Measurements from ENCODE around the gene MTMR12. TPM values are rescaled to one million over a fixed set of nuclear protein-coding genes. Genes with fewer than 3 reads are reported as not detected.

Gene MTMR12, protein sequence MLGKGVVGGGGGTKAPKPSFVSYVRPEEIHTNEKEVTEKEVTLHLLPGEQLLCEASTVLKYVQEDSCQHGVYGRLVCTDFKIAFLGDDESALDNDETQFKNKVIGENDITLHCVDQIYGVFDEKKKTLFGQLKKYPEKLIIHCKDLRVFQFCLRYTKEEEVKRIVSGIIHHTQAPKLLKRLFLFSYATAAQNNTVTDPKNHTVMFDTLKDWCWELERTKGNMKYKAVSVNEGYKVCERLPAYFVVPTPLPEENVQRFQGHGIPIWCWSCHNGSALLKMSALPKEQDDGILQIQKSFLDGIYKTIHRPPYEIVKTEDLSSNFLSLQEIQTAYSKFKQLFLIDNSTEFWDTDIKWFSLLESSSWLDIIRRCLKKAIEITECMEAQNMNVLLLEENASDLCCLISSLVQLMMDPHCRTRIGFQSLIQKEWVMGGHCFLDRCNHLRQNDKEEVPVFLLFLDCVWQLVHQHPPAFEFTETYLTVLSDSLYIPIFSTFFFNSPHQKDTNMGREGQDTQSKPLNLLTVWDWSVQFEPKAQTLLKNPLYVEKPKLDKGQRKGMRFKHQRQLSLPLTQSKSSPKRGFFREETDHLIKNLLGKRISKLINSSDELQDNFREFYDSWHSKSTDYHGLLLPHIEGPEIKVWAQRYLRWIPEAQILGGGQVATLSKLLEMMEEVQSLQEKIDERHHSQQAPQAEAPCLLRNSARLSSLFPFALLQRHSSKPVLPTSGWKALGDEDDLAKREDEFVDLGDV
- total RNA-seq, result 22.9 to 23.8 TPM (median 23.6 TPM) in 3 replicates

DNA sequence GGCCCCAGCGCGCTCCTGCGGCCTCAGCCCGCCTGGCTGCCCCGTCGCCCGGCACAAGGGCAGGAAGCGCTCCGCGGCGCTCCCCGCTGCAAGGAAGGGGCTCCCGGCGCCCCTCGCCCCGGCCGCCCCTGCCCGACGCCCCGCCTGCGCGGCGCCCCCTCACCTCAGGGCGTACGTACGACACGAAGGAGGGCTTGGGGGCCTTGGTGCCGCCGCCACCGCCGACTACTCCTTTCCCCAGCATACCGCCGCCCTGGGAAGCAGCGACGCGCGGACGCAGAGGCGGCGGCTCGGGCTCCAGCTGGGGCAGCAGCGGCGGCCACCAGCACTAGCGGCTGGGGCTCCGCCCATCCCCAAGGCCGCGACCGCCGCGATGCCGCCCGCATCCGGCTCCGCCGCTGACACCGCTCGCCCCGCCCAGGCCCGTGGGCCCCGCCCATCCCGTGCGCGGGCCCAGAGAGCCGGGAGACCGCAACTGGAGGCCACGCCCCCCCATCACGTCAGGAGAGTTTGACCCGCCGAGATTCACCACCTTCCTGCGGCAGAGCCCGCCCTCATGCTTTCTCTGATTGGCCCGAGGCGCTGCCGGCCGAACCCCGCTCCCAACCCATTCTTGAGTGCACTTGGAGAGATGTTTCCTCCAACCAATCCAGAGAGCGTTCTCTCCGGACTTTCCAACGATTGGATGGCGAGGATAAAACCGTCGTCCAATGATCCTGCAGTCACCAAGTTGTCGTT is at the start of gene MTMR12:
TSS of gene MTMR12 (minus strand) at position 345 of the 738 bp plus-strand sequence. CDS start at position 244, 101 bp downstream.
- Mint-ChIP-seq H3K9me3 (no peaks in the 10 kb centered on the region), H3K4me3 (peak within 1 kb of the TSS; percentile 85), H3K27me3 (ENCODE audit: low read depth) (peaks cover 2% of the 10 kb centered on the region), H3K4me1 (peaks cover 21% of the 10 kb centered on the region), H3K27ac (peak within 1 kb of the TSS; percentile 94), H3K36me3 (peaks cover 3% of the 10 kb centered on the region)
- peak; percentile 99 to 100 for DNase-seq (ENCODE audit: low spot score in 2 of 2, unreplicated experiment in 2 of 2)
- TF ChIP-seq, protein P1, sequence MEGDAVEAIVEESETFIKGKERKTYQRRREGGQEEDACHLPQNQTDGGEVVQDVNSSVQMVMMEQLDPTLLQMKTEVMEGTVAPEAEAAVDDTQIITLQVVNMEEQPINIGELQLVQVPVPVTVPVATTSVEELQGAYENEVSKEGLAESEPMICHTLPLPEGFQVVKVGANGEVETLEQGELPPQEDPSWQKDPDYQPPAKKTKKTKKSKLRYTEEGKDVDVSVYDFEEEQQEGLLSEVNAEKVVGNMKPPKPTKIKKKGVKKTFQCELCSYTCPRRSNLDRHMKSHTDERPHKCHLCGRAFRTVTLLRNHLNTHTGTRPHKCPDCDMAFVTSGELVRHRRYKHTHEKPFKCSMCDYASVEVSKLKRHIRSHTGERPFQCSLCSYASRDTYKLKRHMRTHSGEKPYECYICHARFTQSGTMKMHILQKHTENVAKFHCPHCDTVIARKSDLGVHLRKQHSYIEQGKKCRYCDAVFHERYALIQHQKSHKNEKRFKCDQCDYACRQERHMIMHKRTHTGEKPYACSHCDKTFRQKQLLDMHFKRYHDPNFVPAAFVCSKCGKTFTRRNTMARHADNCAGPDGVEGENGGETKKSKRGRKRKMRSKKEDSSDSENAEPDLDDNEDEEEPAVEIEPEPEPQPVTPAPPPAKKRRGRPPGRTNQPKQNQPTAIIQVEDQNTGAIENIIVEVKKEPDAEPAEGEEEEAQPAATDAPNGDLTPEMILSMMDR (IDR thresholded peaks at IDR 0.05; ENCODE audit: unreplicated experiment), result no peak

DNA sequence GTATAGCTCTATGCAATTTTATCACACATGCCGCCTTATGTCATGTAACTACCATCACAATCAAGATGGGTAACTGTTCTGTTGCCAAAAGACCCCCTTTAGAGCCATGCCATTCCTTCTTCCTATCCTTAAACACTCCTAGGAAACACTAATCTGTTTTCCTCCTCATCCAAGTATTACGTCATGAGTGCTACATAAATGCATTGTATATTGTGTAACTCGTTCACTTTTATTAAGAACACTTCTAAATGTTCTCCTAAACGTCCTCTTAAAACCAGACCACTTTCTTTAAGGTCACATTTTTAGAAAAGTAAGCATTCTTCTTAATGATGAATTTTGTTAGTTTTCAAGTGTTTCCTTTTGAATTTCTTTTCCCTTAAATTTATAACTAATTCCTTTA is 49.8 kb upstream of the MTMR12 start:
- no peak overlapping the region for H3K27ac Mint-ChIP-seq
- DNase-seq (ENCODE audit: low spot score in 2 of 2, unreplicated experiment in 2 of 2), result no peak
- no peaks in the 10 kb centered on the region for H3K4me1 Mint-ChIP-seq
- H3K27me3 Mint-ChIP-seq (ENCODE audit: low read depth), result no peaks in the 10 kb centered on the region
- H3K36me3 Mint-ChIP-seq, result peaks cover 33% of the 10 kb centered on the region
- H3K9me3 Mint-ChIP-seq, result no peaks in the 10 kb centered on the region
- no peak overlapping the region for H3K4me3 Mint-ChIP-seq
- TF ChIP-seq, protein P1 (IDR thresholded peaks at IDR 0.05; ENCODE audit: unreplicated experiment), result no peak

DNA sequence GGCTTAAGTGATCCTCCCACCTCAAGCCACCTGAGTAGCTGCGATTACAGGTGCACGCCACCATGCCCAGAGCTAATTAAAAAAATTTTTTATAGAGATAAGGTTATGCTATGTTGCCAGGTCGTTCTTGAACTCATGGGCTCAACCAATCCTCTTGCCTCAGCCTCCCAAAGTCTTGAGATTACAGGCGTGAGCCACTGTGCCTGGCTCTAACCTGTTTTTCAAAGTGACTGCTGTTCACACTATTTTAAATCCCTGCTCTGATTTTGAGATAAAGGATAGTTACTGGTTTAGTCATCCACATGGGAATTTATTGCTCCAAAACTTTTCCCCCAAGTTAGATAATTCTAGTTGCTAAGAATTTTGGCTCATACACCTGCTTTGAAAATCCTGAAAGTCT is 48.2 kb upstream of the MTMR12 start:
- Mint-ChIP-seq H3K4me1 (no peaks in the 10 kb centered on the region), H3K9me3 (no peaks in the 10 kb centered on the region), H3K27ac (no peak overlapping the region), H3K27me3 (ENCODE audit: low read depth) (no peaks in the 10 kb centered on the region), H3K36me3 (peaks cover 37% of the 10 kb centered on the region), H3K4me3 (no peak overlapping the region)
- TF ChIP-seq, protein P1 (IDR thresholded peaks at IDR 0.05; ENCODE audit: unreplicated experiment), result no peak
- no peak for DNase-seq (ENCODE audit: low spot score in 2 of 2, unreplicated experiment in 2 of 2)

DNA sequence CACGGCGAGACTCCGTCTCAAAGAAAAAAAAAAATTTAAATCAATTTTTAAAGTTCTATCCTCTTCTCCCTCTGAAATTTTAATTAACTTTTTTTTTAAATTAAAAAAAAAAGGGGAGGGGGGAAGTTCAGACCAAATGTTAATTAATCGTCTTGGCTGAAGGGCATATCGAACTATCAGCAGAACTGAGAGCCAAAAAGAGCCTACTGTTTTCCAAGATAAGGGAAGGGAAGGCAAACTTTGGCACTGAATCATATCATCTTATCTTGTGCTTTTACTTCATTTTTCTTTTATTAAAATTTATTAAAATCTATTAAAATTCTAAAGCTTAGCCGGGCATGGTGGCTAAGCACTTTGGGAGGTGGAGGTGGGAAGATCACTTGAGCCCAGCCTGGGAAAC is 45.9 kb upstream of the MTMR12 start:
- H3K9me3 Mint-ChIP-seq, result no peaks in the 10 kb centered on the region
- H3K36me3 Mint-ChIP-seq, result peaks cover 47% of the 10 kb centered on the region
- no peaks in the 10 kb centered on the region for H3K4me1 Mint-ChIP-seq
- no peaks in the 10 kb centered on the region for H3K27me3 Mint-ChIP-seq (ENCODE audit: low read depth)
- TF ChIP-seq, protein P1 (IDR thresholded peaks at IDR 0.05; ENCODE audit: unreplicated experiment), result no peak
- no peak for DNase-seq (ENCODE audit: low spot score in 2 of 2, unreplicated experiment in 2 of 2)
- H3K4me3 Mint-ChIP-seq, result no peak overlapping the region
- H3K27ac Mint-ChIP-seq, result no peak overlapping the region

DNA sequence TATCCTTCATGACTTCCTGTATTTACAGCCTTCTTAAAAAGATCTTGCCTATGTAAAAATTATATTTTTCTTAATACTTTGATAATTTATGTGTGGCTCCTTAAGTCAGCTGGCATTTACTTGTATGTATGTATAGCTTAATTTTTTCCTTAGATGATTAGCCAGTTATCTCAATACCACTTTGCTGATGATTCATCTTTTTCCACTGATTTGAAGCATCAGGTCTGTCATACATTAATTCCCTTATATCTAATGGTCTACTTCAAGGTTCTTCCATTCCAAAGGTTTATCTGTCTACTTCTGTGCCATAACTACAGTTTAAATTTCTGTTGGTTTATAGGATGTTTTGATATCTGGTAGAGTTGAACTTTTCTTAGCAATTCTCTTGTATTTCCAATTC is 44.9 kb upstream of the MTMR12 start:
- Mint-ChIP-seq H3K36me3 (peaks cover 43% of the 10 kb centered on the region), H3K9me3 (no peaks in the 10 kb centered on the region)

More for the DNA sequence above, 44.9 kb upstream of the MTMR12 start:
- Mint-ChIP-seq H3K27ac (no peak overlapping the region), H3K4me1 (no peaks in the 10 kb centered on the region), H3K4me3 (no peak overlapping the region), H3K27me3 (ENCODE audit: low read depth) (no peaks in the 10 kb centered on the region)
- no peak for DNase-seq (ENCODE audit: low spot score in 2 of 2, unreplicated experiment in 2 of 2)
- TF ChIP-seq, protein P1 (IDR thresholded peaks at IDR 0.05; ENCODE audit: unreplicated experiment), result no peak
